Measurements from ENCODE around the gene TAS2R4. TPM values are rescaled to one million over a fixed set of nuclear protein-coding genes. Genes with fewer than 3 reads are reported as not detected.

The TAS2R4 gene
- total RNA-seq, 1 experiment from 2014 or later, result 0.56 TPM

DNA sequence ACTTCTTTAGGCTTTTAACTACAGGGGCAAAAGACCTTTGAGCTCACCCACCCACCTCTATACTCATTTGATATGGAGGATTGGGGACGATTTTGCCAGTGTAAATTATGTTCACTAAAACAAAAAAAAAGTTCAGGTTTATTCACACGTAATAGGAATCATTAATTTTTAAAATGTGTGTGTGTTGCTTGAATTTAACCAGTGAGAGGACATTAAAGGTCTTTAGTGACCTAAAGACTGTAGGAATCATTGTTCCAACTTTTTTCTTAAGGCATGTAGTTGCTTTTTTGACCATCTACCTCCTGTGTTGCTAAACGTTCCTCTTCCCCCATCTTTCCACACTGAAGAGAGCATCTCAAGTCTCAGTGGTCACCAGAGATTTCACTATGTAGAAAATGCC, 37.2 kb upstream of the TAS2R4 start:
- no peaks in the 10 kb centered on the region for H3K27me3 ChIP-seq (replicated peaks; ENCODE audit: insufficient read depth, low read depth, low read length, poor library complexity)
- TF ChIP-seq EZH2 (IDR thresholded peaks at IDR 0.05; ENCODE audit: borderline replicate concordance, low read depth, low read length, poor library complexity, severe bottlenecking), result no peak
- TF ChIP-seq, protein P1, sequence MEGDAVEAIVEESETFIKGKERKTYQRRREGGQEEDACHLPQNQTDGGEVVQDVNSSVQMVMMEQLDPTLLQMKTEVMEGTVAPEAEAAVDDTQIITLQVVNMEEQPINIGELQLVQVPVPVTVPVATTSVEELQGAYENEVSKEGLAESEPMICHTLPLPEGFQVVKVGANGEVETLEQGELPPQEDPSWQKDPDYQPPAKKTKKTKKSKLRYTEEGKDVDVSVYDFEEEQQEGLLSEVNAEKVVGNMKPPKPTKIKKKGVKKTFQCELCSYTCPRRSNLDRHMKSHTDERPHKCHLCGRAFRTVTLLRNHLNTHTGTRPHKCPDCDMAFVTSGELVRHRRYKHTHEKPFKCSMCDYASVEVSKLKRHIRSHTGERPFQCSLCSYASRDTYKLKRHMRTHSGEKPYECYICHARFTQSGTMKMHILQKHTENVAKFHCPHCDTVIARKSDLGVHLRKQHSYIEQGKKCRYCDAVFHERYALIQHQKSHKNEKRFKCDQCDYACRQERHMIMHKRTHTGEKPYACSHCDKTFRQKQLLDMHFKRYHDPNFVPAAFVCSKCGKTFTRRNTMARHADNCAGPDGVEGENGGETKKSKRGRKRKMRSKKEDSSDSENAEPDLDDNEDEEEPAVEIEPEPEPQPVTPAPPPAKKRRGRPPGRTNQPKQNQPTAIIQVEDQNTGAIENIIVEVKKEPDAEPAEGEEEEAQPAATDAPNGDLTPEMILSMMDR (conservative IDR thresholded peaks at IDR 0.05; ENCODE audit: low read depth, low read length), result no peak
- peaks cover 15% of the 10 kb centered on the region for H3K4me1 ChIP-seq (ENCODE audit: insufficient read depth, low read length, poor library complexity, severe bottlenecking)
- peak overlapping the region; percentile 66 for H3K4me3 ChIP-seq (ENCODE audit: low read depth, low read length, poor library complexity, severe bottlenecking)
- no peak for DNase-seq (ENCODE audit: low spot score)
- H3K9me3 ChIP-seq (ENCODE audit: low read depth, low read length, poor library complexity, severe bottlenecking), result no peaks in the 10 kb centered on the region
- intact Hi-C loops (cut with micrococcal nuclease; ENCODE audit: unreplicated experiment), result loop anchor here (2.0 to 5.0 kb wide), 2 partner anchors 37 to 84 kb away; partner anchors contain the start of gene DENND11
- no TSS peak for BruUV-seq (replicated peaks)
- ChIA-PET POLR2A (ENCODE audit: low non-redundant PET) (no interaction called here), CTCF (no interaction called here)
- H3K36me3 ChIP-seq (ENCODE audit: insufficient read depth, low read length, poor library complexity, severe bottlenecking), result peaks cover 41% of the 10 kb centered on the region
- H3K27ac ChIP-seq (ENCODE audit: low read depth, low read length, poor library complexity, severe bottlenecking), result peak overlapping the region; percentile 70

DNA sequence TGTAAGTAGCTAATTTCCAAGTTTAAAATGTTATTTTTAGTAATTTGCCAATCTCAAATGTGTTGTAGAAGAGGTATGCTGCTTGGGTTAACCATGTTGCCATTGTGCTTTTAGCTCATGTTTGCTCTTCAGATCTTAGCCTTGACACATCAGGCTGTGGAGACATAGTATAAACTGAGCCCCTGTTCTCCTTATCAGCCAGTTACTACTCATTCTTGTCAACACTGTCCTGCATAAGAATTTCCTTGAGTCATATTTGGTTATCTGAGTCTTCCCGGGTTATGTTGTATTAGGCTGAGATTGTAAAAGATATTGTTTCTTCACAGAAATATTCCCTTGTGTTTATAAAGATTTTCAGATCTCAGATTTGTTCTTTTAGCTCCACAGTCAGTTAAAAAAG, 34.2 kb upstream of the TAS2R4 start:
- Histone ChIP-seq H3K27me3 (replicated peaks; ENCODE audit: insufficient read depth, low read depth, low read length, poor library complexity) (no peaks in the 10 kb centered on the region), H3K9me3 (ENCODE audit: low read depth, low read length, poor library complexity, severe bottlenecking) (no peaks in the 10 kb centered on the region), H3K4me1 (ENCODE audit: insufficient read depth, low read length, poor library complexity, severe bottlenecking) (peaks cover 13% of the 10 kb centered on the region), H3K4me3 (ENCODE audit: low read depth, low read length, poor library complexity, severe bottlenecking) (no peak overlapping the region), H3K36me3 (ENCODE audit: insufficient read depth, low read length, poor library complexity, severe bottlenecking) (peaks cover 71% of the 10 kb centered on the region), H3K27ac (ENCODE audit: low read depth, low read length, poor library complexity, severe bottlenecking) (no peak overlapping the region)
- no TSS peak for BruUV-seq (replicated peaks)
- ChIA-PET POLR2A (ENCODE audit: low non-redundant PET) (no interaction called here), CTCF (no interaction called here)
- intact Hi-C loops (cut with micrococcal nuclease; ENCODE audit: unreplicated experiment), result no loop called here
- no peak for DNase-seq (ENCODE audit: low spot score)
- TF ChIP-seq, protein P1 (conservative IDR thresholded peaks at IDR 0.05; ENCODE audit: low read depth, low read length), result no peak
- TF ChIP-seq EZH2 (IDR thresholded peaks at IDR 0.05; ENCODE audit: borderline replicate concordance, low read depth, low read length, poor library complexity, severe bottlenecking), result no peak

DNA sequence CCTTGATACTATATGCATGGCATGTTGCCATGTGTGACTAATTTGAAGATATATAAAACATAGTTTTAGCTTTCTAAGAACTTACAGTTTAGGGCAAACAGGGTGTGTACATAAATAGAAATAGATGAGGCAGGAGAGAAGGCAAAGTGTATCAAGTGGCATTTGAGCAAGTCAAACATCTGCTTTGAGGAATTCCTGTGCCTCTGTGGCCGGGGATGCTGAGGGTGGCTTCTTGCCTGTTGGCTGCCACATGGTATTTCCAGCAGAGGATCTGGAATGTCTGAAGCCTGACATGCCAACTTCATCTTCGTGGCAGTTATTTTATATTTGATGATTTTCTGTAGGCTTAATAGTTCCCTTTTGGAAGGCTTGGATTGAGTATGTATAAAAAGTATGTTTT, 32.3 kb upstream of the TAS2R4 start:
- Histone ChIP-seq H3K27me3 (replicated peaks; ENCODE audit: insufficient read depth, low read depth, low read length, poor library complexity) (no peaks in the 10 kb centered on the region), H3K27ac (ENCODE audit: low read depth, low read length, poor library complexity, severe bottlenecking) (no peak overlapping the region), H3K4me1 (ENCODE audit: insufficient read depth, low read length, poor library complexity, severe bottlenecking) (peaks cover 8% of the 10 kb centered on the region), H3K9me3 (ENCODE audit: low read depth, low read length, poor library complexity, severe bottlenecking) (no peaks in the 10 kb centered on the region), H3K36me3 (ENCODE audit: insufficient read depth, low read length, poor library complexity, severe bottlenecking) (peaks cover 87% of the 10 kb centered on the region), H3K4me3 (ENCODE audit: low read depth, low read length, poor library complexity, severe bottlenecking) (no peak overlapping the region)
- POLR2A ChIA-PET (ENCODE audit: low non-redundant PET), result no interaction called here
- CTCF ChIA-PET, result no interaction called here
- DNase-seq (ENCODE audit: low spot score), result no peak
- intact Hi-C loops (cut with micrococcal nuclease; ENCODE audit: unreplicated experiment), result no loop called here
- TF ChIP-seq, protein P1 (conservative IDR thresholded peaks at IDR 0.05; ENCODE audit: low read depth, low read length), result no peak
- no peak for TF ChIP-seq EZH2 (IDR thresholded peaks at IDR 0.05; ENCODE audit: borderline replicate concordance, low read depth, low read length, poor library complexity, severe bottlenecking)
- BruUV-seq (replicated peaks), result no TSS peak
